GM19395 (cell line): ENCODE results near the gene URGCP.

Experiments used
- ATAC-seq: cut with Tn5 transposase; IDR thresholded peaks from one replicate; pipeline ENCODE4 v1.9.1; 2021; ENCODE audit warnings: mild to moderate bottlenecking, moderate library complexity; ENCODE audit not compliant: unreplicated experiment

URGCP gene

DNA sequence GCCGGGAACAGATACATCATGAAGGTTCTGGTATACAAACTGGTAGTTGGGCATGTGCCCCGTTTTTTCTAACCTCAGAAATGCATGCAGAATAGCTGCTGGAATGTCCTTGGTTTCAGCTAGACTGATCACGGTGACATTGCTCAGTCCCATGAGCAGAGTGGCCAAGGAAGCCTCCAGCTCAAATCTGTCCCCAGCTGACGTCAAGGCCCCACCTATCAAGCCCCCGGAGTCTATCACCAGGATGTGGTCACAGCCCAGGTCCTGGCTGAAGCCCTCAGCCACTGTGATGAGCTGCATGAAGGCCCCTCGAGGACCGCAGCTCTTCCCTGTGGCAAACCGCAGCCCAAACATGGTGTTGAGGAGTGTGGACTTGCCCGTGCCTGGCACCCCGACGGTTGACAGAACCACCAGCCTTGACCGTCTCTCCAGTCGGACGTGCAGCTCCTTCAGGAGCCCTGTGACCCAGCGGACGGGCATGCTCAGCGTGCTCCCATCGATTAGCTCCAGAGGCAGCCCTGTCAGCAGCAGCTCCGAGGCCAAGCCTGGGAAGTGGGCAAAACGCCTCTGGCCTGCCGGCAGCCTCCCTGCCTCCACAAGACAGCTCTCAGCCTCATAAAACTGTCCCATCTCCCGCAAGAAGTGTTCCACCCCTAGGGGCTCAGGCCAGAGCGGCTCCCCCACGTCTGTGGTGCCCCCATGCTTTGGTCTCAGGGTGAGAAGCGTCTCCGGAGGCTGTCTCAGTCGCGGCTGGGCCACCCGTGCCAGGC lies 29.2 kb downstream of the URGCP start:
- ATAC-seq, result no peak

DNA sequence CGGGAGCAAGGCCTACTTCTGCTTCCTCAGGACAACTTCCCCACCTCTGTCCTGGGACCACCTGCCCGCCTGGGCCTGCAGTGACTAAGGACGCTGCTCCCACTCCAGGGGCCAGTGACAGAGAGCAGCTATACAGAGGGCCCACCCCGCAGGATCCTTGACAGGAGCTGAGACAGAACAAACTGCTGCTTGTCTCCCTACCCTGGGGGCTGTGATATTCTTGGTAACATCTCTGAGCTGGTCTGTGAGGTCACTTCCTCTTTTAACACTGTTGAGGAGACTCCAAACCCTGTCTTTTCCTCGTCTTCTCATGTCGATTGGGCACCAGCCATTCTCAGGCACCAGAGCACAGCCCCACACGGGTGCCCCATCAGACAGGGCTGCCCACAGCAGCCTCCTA lies 30.2 kb downstream of the URGCP start:
- no peak for ATAC-seq

DNA sequence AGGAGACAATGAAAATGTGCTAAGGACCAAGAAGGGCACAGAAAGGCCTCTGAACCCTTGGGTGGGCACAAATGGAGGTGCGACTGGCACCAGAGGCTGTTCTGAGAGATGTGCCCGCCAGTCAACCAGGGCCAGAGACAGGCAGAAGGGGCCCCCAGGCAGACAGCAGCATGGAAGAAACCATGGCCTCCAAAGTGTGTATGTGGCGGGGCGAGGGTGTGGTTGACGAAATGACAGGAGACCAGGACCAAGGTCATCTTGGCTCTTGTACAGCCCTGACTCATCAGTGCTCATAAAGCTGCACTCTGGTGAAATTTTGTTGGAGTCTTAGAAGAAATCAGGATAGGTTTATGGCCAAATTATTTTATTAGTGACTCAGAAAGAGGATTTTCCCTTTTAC lies 33.1 kb downstream of the URGCP start:
- ATAC-seq, result no peak

DNA sequence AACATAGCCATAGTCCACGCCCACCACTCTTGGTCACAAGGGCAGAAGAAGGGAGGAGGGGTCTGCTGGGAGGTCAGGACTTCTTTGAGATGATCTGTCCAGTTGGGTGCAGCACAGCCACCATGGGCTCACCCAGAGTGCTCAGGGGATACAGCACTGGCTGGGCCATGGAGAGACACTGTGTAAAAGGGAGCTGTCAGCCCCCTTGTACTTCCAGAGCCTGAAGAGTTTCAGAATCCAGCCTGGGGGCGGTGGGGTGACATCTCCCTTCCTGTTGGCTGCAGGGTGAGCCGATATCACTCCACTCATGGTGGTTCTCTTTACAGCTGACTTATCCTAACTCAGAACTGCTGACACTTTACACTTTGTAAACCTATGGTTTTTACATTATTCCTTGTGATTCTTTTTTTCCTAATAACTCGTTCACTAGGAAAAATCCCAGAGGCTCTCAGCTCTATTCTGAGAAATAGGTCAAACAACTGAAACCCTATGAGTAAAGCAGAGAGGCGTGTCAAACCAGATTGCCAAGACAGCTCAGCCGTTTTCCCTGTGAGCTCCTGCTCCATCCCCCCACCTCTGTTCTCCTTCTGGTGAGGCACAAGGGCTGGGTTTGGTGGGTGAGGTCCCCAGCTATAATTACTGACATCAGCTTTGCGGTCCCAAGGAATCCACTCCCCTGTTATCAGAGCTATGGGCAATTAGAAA lies 33.8 kb downstream of the URGCP start:
- no peak for ATAC-seq

DNA sequence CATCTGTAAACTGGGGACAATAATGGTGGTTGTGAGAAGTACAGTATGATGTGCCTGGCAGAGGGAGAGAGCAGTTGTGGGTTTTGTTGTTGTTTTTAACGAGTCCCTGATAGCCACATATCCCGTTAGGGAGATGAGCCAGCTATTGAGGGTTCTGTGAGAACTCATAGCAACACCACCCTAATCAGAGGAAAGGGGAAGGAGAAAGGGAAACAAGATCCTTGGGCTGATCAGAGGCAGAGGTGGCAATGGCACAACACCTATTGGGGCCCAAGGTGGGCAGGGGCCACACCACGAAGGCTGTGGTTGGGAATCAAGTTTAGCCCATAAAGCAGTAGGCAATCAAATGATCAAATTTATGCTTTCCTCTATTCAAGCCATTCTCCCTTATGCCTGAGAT lies 35.3 kb downstream of the URGCP start:
- ATAC-seq, result no peak

DNA sequence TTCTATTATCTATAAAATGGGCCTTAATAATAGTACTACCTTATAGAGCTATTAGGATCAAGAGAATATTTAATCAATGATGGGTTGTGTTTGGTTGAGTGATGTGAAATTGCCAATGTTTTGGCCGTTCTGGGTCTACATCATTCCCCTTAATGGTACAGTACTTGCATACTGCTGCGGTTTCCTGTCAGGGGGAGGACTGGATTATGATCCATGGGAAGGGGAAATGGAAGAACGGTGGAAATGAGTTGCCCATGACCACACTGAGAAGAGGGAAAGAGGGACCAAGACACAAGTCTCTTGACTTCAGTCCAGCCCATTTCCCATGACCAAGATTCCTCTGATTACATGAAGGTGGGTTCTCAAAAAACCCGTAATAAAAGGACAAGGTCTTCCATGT lies 36.1 kb downstream of the URGCP start:
- no peak for ATAC-seq

DNA sequence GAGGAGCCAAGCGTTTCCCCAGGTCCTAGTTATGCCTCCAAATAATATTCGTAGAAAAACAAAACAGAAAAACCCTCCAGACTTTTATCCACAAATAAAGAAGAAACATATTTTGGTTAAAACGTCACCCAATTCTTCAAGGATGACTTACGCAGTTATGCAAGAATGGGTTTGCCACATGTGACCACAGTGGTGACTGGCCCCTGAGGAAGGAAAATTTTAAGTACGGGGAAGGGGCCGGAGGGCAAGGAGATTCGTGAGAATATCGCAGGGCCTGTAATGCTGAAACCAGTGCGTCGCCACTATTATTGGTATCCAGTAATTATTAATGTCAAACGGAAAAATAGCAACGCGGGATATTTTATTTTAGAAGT lies 36.5 kb downstream of the URGCP start:
- peak; percentile 6 for ATAC-seq

DNA sequence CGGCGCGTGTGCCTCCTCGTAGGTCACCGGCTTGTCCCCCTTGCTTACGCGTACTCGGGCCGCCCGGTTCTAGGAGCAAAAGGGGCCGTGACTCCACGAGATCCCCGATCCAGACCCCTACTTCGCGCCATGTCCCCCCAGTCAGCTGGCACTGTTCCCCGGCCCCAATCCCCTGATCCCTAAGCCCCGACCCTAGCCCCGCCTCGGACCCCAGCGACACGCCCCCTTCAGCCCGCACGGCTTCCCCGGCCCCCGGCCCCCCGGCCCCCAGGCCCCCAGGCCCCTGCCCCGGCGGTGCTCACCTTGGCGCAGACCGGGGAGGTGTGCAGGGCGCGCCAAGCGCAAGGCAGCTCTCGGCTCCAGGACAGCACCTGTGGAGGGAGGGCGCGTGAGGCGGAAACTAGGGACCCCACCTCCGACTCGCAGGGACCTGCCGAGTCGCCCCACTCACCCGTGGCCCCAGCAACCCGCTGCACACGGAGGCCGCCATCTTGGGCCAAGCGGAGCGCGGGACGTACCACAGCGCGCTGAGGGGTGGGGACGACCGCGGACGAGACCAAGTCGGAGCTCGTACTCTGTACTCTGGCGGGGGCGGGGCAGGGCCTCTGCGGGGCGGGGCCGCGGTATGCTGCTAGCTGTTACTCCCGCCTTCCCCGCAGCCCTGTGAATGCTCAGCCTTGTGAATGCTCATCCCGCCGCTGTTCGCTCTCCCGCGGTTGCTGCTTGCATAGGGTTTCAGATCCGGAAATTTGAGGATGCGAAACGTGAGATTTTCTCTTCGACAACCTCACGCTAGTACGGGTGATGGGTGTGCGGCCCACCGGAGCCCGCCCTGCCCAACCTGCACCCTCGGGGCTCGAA lies 37.2 kb downstream of the URGCP start, which contains the start of gene MRPS24:
TSS of gene MRPS24 (minus strand) at position 512 of the 861 bp plus-strand sequence. CDS start at position 490, 22 bp downstream.
- peak; percentile 94 for ATAC-seq

DNA sequence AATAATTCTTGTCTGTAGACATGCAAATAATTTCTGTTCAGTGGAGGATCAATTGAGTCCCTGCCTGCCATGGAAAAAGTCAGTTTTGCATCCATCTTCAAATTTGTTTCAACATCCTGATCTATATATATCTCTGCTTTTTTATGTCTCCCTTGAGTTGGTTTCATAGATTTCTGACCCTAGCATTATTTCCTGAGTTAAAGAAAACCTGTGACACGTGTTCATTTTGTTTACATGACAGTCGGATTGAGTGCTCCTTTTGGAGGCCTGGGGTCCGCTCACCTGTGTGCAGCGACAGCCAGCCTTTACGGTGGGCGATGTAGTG lies 37.8 kb downstream of the URGCP start:
- peak; percentile 7 for ATAC-seq

DNA sequence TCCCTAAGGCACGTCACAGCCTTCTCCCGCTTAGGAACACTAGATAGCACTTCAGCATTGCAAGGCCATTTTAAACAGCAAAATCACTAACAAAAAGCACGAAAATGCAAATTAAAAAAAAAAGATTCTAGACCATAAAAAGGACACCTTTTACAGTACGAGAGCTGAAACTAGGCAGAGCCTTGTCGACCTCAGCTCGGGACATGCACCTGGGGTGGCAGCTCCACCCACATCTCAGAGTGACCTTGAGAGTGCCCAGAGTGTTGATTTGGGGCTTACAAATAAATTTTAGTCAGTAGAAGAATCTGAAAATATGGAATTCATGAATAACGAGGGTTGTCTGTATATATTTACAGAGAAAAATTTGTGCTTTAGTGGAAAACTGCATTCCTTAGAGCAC lies 38.2 kb downstream of the URGCP start:
- ATAC-seq, result no peak

DNA sequence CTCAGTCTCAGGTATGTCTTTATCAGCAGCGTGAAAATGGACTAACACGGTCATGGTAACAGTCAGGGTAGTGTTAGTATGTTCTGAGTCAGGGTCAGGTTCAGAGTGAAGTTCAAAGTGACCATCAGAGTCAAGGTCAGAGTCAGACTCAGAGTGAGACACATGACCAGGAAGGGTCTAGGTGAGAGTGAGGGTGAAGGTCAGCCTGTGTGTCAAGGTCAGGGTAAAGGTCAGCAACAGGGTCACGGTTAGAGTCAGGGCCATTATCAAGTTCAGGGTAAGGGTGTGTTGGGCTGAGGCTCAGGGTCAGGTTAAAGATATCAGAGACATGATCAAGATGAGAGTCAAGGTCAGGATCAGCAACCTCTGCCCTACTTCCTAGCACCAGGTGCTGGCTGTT lies 41.1 kb downstream of the URGCP start:
- ATAC-seq, result no peak

DNA sequence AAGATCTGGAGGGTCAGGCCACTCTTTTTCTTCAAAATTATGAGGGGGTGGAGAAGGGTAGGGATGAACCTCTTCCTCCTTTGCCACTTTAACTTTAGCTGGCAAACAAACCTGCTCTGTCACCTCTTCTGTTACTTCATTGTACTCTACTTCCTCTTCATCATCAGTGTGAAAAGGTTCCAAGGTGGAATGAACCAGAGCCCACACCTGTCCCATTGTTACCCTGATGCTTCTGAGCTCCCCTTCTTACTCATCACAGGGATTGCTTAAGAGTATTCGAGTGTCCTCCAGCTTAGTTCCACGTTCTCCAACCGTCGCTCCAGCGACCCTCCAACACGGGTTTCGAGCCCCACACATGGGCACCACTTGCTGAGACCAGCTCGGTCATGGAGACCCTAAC lies 42.3 kb downstream of the URGCP start:
- ATAC-seq, result no peak

DNA sequence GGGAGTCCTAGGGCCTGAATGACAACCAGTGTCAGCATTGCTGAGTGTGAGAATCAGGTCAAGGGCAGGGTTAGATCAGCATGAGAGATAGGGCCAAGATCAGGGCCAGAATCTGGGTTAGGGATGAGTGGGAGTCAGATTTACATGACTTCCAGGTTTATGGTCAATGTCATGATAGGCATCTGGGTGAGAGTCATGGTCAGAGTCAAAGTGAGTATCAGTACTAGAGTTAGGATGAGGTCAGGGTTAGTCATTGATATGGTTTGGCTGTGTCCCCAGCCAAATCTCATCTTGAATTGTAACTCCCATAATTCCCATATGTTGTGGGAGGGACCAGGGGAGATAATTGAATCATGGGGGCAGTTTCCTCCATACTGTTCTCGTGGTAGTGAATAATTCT lies 49.4 kb downstream of the URGCP start:
- no peak for ATAC-seq

DNA sequence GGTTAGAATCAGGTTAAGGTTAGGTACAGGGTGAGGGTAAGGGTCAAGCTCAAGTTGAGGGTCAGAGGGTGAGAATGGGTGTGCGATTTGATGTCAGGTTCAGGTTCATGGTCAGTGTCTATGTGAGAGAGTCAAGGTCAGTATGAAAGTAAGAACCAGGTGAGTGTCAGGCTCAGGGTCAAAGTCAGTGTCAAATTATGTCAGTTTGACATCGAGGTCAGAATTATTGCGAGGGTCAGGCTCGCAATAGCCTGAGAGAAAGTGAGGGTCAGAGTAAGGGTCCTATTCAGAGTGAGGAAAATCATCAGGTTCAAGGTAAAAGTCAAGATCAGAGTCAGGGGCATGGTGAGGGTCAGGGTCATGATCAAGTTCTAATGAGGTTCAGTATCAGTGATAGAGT lies 50.1 kb downstream of the URGCP start:
- no peak for ATAC-seq

DNA sequence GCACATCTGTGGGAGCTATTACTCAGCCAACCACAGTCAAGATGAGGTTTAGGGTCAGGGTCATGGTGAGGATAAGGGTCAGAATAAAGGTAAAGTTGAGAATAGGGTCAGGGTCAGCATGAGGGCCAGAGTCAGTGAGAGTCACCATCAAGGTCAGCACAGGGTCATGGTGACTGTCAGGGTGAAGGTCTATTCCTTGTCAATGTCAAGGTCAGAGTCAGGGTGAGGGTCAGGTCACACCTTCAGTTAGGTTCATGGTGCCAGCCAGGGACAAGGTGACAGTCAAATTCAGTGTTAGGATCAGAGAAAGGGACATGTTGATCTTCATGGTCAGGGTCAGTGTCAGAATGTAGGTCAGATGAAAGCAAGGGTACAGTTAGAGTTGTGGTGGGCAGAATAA lies 51.2 kb downstream of the URGCP start:
- no peak for ATAC-seq

DNA sequence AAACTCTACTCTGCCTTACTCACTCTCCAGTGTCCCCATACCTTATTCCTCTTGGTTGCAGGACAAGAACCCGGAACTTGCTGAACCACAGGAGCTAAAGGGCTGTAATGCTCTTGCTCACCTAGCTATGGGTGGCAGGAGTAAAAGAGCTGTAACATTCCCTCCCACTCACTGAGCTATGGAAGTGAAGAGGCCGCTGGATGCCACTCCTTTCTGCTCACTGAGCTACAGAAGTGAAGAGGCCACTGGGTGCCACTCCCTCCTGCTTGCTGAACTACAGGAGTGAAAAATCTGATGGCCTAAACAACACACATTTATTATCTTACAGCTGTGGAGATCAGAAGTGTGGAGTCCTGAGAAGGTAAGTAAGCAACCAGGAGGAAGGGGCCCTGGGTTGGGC lies 54.6 kb downstream of the URGCP start:
- no peak for ATAC-seq

DNA sequence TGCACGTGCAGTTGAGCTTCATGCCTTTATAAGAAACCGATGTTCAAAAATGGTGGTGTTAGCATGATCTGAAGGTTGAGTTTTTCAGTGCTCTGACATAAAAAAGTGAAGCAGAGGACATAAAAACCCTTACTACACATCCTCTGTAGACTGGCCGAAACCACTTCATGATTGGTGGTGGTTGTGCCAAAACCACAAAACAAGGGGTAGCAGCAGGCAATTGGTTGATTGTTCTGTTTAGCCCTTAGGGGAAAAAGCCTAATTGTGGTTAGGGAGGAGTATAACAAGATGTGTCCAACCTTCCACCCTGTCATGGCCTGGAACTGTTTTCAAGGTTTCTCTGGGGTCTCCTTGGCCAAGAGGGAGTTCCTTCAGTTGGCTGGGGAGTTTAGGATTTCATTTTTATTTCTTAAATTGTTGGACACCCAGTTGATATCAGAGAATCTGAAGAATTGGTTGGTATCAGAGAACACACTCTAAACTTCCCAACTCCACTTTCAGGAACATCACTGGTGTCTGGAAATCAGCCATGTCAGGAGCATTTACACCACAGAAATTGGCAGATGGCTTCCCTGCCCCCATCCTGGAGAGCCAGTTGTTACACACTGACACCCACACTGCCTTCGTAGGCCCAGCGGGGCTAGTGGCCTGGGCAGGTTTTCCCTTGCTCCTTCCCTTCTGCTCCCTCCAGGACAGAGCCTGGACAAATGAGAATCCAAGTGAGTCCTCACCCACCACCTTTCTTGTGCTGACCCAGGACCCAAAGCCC lies 55.9 kb downstream of the URGCP start:
- ATAC-seq, result no peak

DNA sequence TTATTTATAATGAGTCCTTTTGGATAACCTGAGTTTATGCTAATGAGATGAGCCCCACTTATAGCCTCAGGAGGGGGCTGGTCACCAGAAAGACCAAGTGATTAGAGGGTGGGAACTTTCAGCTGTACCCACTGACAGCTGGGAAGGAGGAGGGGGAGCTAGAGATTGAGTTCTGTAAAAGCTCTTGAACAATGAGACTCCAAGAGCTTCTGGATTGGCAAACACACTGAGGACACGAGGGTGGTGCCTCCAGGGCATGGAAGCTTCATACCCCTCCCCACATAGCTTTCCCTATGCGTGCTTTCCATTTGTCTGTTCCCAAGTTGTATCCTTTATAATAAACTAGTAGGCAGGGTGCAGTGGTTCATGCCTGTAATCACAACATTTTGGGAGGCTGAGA lies 57.3 kb downstream of the URGCP start:
- ATAC-seq, result no peak

DNA sequence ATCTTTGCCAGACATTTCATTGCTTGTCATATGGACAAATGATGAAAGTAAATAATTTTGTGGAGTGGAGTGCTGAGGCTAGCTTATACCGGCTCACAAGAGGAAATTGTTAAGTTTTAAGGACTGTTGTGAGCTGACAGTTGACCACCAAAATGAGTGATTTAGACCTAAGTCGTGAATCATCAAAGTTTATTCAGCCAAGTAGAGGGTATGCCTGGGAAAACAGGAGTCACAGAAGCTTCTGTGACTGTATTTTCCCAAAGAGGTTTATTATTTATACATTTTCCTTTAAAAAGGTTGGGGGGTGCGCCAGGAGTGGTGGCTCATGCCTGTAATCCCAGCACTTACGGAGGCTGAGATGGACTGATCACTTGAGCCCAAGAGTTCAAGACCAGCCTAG lies 58.9 kb downstream of the URGCP start:
- no peak for ATAC-seq

DNA sequence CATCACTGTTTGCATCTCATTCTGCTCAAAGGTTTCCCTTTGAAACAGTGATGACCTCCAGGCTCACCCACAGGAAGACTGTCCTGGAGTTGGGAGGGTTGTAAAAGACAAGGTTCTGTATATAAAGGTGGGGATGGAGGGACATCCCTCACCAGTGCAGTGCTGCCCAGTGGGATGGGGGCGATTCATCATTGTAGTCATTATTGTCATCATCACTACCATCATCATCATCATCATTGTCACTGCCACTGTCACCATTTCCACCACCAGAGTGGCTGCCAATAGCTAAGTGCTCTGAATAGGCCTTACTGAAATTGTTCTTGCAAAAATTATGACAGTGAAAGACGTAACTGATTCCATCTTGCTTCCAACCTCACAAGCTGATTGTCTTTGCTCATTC lies 61.7 kb downstream of the URGCP start:
- no peak for ATAC-seq

DNA sequence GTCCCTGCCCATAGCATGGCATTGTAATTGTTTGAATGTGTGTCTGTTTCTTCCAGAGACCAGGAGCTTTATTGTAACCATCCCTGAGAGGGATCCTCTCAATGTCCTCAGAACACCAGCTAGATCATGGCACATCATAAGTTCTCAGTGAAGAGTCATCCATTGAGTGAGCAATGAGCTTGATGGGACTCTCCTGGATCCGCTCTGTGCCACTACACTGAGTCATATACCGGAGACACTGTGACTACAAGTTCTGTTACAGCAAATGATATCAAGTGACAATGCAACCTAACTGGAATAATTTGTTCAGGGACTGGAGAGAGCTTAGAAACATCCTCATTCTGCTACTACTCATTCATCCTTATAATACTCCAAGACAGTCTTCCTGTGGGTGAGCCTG lies 62.1 kb downstream of the URGCP start:
- ATAC-seq, result no peak
